ENCODE results near the gene ELOVL5.

DNA sequence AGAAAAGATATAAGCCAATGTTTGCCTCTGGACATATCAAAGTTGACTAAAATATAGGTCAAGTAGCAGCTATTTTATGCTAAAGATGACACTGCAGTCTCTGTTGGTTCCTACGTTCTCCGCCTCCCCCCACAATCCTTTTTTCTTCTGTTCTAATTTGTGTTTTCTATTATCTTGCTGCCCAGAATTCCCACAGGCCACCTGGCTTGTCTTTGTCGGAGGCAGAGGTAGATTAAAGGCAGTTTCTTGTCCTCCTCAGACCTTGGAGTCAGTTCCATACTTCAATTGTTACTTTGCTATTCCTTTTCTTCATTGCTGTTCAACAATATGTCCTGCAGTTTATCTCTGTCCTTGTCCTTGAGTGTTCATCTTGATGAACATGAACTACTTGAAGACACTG is 3.6 kb upstream of the ELOVL5 start:
- TF ChIP-seq TAF1 (IDR thresholded peaks at IDR 0.05; ENCODE audit: borderline replicate concordance, insufficient read depth, low read length) (no peak), POLR2AphosphoS5 (IDR thresholded peaks at IDR 0.05; ENCODE audit: low read depth, low read length) (no peak), SIN3A (IDR thresholded peaks at IDR 0.05; ENCODE audit: borderline replicate concordance, insufficient read depth, low read length) (no peak), FOXP2 (optimal IDR thresholded peaks at IDR 0.05; ENCODE audit: borderline replicate concordance, extremely low read depth, extremely low read length, insufficient read depth) (no peak)
- TF ChIP-seq, protein P1, sequence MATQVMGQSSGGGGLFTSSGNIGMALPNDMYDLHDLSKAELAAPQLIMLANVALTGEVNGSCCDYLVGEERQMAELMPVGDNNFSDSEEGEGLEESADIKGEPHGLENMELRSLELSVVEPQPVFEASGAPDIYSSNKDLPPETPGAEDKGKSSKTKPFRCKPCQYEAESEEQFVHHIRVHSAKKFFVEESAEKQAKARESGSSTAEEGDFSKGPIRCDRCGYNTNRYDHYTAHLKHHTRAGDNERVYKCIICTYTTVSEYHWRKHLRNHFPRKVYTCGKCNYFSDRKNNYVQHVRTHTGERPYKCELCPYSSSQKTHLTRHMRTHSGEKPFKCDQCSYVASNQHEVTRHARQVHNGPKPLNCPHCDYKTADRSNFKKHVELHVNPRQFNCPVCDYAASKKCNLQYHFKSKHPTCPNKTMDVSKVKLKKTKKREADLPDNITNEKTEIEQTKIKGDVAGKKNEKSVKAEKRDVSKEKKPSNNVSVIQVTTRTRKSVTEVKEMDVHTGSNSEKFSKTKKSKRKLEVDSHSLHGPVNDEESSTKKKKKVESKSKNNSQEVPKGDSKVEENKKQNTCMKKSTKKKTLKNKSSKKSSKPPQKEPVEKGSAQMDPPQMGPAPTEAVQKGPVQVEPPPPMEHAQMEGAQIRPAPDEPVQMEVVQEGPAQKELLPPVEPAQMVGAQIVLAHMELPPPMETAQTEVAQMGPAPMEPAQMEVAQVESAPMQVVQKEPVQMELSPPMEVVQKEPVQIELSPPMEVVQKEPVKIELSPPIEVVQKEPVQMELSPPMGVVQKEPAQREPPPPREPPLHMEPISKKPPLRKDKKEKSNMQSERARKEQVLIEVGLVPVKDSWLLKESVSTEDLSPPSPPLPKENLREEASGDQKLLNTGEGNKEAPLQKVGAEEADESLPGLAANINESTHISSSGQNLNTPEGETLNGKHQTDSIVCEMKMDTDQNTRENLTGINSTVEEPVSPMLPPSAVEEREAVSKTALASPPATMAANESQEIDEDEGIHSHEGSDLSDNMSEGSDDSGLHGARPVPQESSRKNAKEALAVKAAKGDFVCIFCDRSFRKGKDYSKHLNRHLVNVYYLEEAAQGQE (IDR thresholded peaks at IDR 0.05; ENCODE audit: insufficient read depth in 1 of 2, low read depth in 2 of 2, low read length in 2 of 2), result no peak
